ENCODE measurements around the gene VASH1. TPM values are rescaled to one million over a fixed set of nuclear protein-coding genes. Genes with fewer than 3 reads are reported as not detected.
"Not testable (repeated sequence)": the region's sequence is repeated elsewhere in the genome, so short reads cannot be mapped to it uniquely, and the experiment has no call there.

VASH1 gene
- polyA plus RNA-seq = 1 to 10 TPM in 2 of 3 donors, not detected in 1; 1.6 to 2.9 TPM

DNA sequence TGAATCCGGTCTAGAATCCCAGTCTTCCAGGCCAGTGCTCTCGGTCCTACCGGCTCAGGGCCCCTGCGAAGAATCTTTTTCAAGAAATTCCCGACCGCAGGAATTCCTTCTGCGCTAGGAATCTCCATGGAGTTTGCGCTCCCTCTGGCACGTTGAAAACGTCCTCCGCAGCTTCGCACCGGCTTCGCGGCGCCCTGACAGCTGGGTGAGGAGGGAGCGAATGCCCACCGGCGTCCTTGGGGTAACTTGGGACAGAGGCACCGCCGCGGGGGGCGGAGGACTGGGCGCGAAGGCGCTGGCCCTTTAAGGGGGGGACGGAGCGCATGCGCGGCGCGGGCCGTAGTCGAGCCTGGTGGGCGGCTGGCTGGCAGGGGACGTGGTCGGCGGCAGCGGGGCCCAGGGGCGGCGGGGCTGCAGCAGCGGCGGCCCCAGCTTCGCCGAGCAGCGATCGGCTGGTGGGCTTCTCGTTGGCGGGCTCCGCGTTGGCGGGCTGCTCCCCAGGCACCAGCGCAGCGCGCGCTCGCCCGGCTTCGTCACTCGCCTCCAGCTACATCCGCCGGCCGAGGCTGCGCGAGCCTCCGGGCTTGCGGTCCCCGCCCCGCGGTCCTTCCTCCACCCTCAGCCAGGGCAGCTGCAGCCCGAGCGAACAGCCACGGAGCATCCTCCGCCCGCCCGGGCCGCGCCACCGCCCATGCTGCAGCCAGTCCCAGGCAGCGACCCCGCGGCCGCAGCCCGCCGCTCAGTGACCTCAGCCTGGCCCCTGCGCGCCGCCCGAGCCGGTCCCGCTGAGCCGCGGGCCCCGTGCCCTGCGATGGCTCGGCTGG is at the start of gene VASH1:
VASH1 (plus strand) TSS at position 333 of the 824 bp plus-strand sequence. CDS start 1,354 bp downstream, outside the sequence.
- DNase-seq = peak; percentile 70 to 76 (median 76)
- Mint-ChIP-seq H3K27ac (peak within 1 kb of the TSS in 5 of 6 donors; percentile 40 to 81 (median 74)), H3K4me1 (peaks cover 5 to 16% of the 10 kb centered on the region in 2 donors), H3K27me3 (ENCODE audit: low read depth in 3 of 3) (peaks cover 6 to 16% (median 8%) of the 10 kb centered on the region in 3 donors), H3K36me3 (no peaks in the 10 kb centered on the region), H3K4me3 (peak within 1 kb of the TSS; percentile 83 to 89 (median 86)), H3K9me3 (no peaks in the 10 kb centered on the region)

DNA sequence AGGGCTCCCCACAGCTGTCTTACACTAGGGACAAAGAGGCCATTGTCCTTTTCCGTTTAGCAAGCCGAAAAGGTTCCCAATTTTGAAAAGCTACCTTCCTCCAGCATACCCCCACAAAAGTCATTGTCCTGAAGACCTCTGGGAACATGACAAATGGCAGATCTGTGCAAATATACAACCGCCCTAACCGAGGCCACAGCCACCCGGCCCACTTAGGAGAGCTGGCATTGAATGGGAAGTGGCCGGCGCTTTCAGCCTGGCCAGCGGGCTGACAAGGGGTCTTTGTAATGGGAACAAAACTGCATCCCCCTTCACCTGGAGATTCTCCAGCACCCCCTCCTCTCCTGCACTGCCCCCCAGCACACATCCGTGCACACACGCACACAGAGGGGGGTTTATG is 48.1 kb upstream of the VASH1 start:
- Mint-ChIP-seq H3K27me3 (ENCODE audit: low read depth in 3 of 3) (peaks cover 4 to 13% (median 6%) of the 10 kb centered on the region in 3 donors), H3K27ac (no peak overlapping the region)

DNA sequence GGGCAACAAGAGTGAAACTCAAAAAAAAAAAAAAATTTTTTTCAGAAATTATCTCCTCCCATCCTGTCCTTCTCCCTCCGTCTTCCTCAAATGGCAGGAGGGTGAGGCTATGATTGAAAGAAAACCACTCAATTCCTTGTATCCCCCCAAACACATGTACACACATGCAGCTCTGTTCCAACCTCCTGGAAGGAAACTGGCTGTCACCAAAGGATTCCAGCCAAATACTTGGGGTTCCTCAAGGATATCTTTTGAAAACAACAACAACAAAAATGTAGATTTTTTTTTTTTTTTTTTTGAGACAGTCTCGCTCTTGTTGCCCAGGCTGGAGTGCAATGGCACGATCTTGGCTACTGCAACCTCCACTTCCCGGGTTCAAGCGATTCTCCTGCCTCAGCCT is 46.8 kb upstream of the VASH1 start:
- no peak overlapping the region for H3K27ac Mint-ChIP-seq
- H3K27me3 Mint-ChIP-seq (ENCODE audit: low read depth in 3 of 3) = peaks cover 4 to 13% (median 6%) of the 10 kb centered on the region in 3 donors
- no peaks in the 10 kb centered on the region for H3K4me1 Mint-ChIP-seq
- no peaks in the 10 kb centered on the region for H3K36me3 Mint-ChIP-seq
- H3K9me3 Mint-ChIP-seq = no peaks in the 10 kb centered on the region
- no peak for DNase-seq
- H3K4me3 Mint-ChIP-seq = no peak overlapping the region

More for the DNA sequence above, 48.1 kb upstream of the VASH1 start:
- Mint-ChIP-seq H3K4me1 (no peaks in the 10 kb centered on the region), H3K9me3 (no peaks in the 10 kb centered on the region), H3K4me3 (no peak overlapping the region), H3K36me3 (no peaks in the 10 kb centered on the region)
- DNase-seq = no peak

DNA sequence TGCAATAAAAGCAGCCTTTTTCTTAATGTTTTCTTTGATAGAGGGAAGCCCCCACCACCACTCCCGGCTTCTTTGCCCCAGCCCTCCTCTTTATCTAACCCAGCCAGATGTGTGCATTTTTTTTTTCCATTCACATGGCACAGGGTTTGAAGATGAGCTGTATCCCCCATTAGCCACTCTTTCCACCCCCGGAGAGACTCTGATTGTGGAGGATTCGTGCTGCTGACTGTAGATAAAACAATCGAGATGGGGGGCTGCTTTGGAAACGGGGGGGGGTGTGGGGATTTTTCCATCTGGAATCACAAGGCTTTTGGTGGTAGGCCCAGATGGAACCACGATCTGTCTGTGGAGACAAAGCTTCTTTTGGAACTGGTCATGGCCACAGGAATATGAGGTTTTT is 46.2 kb upstream of the VASH1 start:
- peaks cover 4 to 13% (median 6%) of the 10 kb centered on the region in 3 donors for H3K27me3 Mint-ChIP-seq (ENCODE audit: low read depth in 3 of 3)
- no peak overlapping the region for H3K4me3 Mint-ChIP-seq
- no peak overlapping the region for H3K27ac Mint-ChIP-seq
- peaks cover 0 to under 1% of the 10 kb centered on the region in 2 donors for H3K4me1 Mint-ChIP-seq
- DNase-seq = no peak
- no peaks in the 10 kb centered on the region for H3K9me3 Mint-ChIP-seq
- no peaks in the 10 kb centered on the region for H3K36me3 Mint-ChIP-seq

DNA sequence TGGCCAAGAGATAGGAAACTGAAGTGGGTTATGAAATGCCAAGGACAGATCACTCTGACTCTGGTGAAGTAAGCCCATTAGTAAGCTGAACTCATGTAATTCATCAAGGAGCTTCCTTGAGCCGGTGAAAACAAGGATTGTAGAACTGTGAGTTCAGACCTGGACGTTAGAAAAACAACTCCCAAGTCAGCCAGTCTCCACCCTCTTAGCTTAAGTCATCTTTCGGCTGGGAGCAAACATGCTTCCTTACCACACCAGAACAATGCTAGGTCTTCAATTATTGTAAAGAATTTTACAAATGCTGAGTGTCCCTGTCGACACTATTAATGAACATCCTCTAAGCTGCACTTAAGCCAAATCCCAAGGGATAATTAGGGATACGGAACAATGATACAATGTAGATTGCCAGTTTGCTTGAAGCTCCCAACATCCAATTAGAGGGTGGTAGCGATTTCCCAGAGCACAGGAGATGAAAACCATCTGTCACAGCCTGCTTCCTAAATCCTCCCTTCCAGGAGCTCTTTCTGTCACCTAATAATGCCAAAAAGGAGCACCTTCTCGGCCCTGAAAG is 45.7 kb upstream of the VASH1 start:
- no peaks in the 10 kb centered on the region for H3K36me3 Mint-ChIP-seq

DNA sequence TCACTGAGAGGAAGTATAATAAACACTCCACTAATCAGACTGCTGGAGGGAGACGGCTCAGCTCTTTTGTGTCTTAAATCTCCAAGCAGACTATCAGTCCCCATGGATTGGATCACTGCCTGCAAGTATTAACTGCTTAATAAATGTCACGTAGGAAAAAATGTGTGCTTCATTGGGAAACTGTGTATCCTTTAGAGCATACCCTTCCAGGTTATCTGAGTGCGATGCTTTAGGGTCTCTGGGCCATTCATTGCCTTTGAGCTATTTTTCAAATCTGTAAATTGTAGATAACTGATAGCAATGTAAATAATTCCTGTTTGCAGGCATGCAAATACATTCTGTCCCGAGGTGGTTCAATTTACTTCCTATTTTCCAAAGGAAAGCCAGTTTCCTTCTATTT is 45.0 kb upstream of the VASH1 start:
- no peak for DNase-seq
- Mint-ChIP-seq H3K4me1 (peaks cover 0 to 6% of the 10 kb centered on the region in 2 donors), H3K4me3 (no peak overlapping the region), H3K27ac (no peak overlapping the region), H3K27me3 (ENCODE audit: low read depth in 3 of 3) (peaks cover 4 to 11% (median 6%) of the 10 kb centered on the region in 3 donors), H3K9me3 (no peaks in the 10 kb centered on the region), H3K36me3 (no peaks in the 10 kb centered on the region)

More for the DNA sequence above, 45.7 kb upstream of the VASH1 start:
- Mint-ChIP-seq H3K27me3 (ENCODE audit: low read depth in 3 of 3) (peaks cover 4 to 15% (median 6%) of the 10 kb centered on the region in 3 donors), H3K27ac (no peak overlapping the region), H3K9me3 (no peaks in the 10 kb centered on the region), H3K4me1 (peaks cover 0 to 5% of the 10 kb centered on the region in 2 donors), H3K4me3 (no peak overlapping the region)
- DNase-seq = no peak

DNA sequence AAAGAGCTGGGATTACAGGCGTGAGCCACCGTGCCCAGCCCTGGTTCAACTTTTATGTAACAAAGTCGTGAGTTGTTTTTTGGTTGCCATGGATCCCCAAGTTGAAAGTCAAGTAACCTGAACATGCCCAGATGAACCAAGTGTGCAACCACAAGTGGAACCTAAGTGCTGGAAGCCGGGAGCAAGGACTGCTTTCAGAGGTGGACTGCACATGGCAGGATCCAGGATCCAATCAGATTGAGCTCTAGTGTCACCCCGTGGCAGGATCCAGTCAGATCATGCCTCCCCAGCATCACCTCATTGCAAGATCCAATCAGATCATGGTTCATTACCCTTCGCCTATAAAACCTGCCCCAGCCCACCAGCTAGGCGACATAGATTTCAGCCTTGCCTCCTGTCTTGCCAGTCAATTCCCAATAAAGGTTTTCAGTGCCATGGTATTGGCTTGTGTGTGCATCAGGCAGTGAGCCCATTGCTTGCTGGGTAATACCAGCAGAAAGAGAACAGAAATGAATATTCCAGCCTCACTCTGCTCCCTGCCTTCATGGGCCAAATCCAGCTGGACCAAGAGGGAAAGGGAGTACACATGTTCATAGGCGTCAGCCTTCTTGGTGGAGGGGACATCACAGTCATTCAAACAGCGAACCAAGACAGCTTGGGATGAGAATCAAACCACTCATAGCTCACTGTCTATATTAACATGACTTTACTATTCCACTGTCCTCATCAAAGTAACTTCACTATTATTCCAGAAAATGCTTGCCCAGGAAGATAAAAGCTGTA is 43.6 kb upstream of the VASH1 start:
- H3K9me3 Mint-ChIP-seq = no peaks in the 10 kb centered on the region
- H3K36me3 Mint-ChIP-seq = no peaks in the 10 kb centered on the region
- peaks cover 6 to 9% (median 6%) of the 10 kb centered on the region in 3 donors for H3K27me3 Mint-ChIP-seq (ENCODE audit: low read depth in 3 of 3)
- no peak overlapping the region for H3K4me3 Mint-ChIP-seq
- peaks cover 0 to 6% of the 10 kb centered on the region in 2 donors for H3K4me1 Mint-ChIP-seq
- no peak for DNase-seq
- no peak overlapping the region for H3K27ac Mint-ChIP-seq

DNA sequence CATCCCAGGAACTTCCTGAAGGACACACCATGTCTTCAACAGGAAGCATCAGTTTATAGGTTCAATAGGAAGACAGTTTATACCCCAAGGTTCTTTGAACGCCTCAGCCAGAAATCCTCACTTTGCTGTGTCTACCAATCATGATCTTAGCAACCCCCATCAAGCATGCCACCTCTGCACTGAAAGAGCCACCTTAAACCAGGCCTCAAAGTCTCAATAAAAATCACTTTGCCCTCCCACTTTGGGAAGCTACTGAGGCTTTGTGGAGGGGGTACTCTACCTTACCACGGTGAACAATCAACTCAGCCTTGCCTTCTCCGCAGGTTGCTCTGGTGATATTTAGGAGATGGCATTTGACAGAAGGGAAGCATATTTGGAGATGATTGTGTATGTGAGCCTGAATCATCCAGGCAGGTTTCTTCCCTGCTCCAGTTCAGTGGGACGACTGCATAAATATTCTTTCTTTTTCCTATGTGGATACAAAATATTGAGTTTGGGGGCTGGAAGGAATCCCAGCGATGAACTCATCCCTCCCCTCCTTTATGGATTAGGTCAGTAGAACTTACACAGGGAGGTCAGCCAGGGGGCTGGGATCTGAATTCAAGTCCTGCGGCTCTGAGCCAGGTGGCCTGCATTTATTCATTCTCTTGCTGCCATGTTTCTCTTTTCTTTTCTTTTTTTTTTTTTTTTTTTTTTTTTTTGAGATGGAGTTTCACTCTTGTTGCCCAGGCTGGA is 42.8 kb upstream of the VASH1 start:
- Mint-ChIP-seq H3K27me3 (ENCODE audit: low read depth in 3 of 3) (peaks cover 6 to 9% (median 6%) of the 10 kb centered on the region in 3 donors), H3K36me3 (no peaks in the 10 kb centered on the region), H3K9me3 (no peaks in the 10 kb centered on the region), H3K4me1 (peaks cover 0 to 6% of the 10 kb centered on the region in 2 donors), H3K4me3 (no peak overlapping the region), H3K27ac (no peak overlapping the region)
- DNase-seq = no peak

DNA sequence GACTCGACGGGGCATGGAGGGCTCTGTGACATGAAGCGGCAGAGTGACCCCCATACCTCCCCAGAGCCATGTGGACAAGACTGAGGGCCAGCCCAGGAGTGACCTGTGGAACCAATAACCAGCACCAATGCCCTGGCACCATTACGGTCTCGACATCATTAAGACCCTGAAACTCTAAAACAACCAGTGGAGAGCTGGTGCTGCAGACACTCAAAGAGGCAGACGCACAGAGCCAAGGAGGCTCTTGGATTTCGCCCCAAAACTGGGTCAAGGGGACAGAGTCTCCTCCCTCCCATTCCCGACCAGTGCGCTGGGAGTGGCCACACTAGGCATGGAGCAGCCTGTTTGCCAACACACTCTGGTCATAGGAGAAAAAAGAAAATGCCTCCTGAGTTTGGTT is 41.6 kb upstream of the VASH1 start:
- H3K27ac Mint-ChIP-seq = no peak overlapping the region

DNA sequence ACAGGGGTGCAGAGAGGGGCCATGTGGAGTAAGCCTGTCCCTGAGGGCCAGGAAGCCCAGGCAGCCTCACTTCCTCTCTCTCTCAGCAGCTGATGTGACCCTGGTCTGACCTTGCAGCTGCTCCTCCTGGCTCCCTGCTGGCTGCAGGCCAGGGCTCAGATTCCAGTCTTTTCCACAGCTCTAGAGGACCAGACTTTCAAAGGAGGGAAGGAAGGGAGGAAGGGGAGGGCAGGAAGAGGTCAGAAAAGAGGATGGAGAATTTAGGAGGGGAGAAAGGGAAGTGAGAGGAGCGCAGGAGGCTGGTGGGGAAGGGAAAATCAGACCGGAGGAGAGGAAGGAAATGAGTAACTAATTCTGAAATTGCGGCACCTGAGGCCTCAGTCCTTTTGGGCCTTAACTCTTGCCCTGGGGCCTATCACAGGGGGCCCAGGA is 40.9 kb upstream of the VASH1 start:
- DNase-seq = no peak
- H3K27ac Mint-ChIP-seq = no peak overlapping the region
- H3K4me3 Mint-ChIP-seq = no peak overlapping the region
- H3K4me1 Mint-ChIP-seq = peaks cover 0 to 6% of the 10 kb centered on the region in 2 donors
- H3K9me3 Mint-ChIP-seq = no peaks in the 10 kb centered on the region
- H3K36me3 Mint-ChIP-seq = no peaks in the 10 kb centered on the region
- H3K27me3 Mint-ChIP-seq (ENCODE audit: low read depth in 3 of 3) = peaks cover 2 to 6% (median 6%) of the 10 kb centered on the region in 3 donors

More for the DNA sequence above, 41.6 kb upstream of the VASH1 start:
- Mint-ChIP-seq H3K27me3 (ENCODE audit: low read depth in 3 of 3) (peaks cover 2 to 6% (median 6%) of the 10 kb centered on the region in 3 donors), H3K9me3 (no peaks in the 10 kb centered on the region), H3K36me3 (no peaks in the 10 kb centered on the region), H3K4me1 (peaks cover 0 to 6% of the 10 kb centered on the region in 2 donors), H3K4me3 (no peak overlapping the region)
- no peak for DNase-seq

DNA sequence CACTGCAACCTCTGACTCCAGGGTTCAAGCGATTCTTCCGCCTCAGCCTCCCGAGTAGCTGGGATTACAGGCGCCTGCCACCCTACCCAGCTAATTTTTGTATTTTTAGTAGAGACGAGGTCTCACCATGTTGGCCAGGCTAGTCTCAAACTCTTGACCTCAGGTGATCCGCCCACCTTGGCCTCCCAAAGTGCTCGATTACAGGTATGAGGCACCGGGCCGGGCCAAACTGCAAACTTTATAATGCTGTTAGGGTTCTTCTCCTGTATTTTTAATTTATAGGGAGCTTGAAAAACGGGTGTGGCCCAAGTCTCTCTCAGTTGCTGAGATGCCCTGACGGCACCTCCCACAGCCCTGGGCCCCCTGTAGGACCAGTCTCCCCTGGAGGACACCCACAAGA is 39.8 kb upstream of the VASH1 start:
- H3K4me1 Mint-ChIP-seq; DNase-seq; H3K27ac Mint-ChIP-seq; H3K4me3 Mint-ChIP-seq; H3K27me3 Mint-ChIP-seq (ENCODE audit: low read depth in 3 of 3); H3K9me3 Mint-ChIP-seq; H3K36me3 Mint-ChIP-seq: not testable (repeated sequence)

DNA sequence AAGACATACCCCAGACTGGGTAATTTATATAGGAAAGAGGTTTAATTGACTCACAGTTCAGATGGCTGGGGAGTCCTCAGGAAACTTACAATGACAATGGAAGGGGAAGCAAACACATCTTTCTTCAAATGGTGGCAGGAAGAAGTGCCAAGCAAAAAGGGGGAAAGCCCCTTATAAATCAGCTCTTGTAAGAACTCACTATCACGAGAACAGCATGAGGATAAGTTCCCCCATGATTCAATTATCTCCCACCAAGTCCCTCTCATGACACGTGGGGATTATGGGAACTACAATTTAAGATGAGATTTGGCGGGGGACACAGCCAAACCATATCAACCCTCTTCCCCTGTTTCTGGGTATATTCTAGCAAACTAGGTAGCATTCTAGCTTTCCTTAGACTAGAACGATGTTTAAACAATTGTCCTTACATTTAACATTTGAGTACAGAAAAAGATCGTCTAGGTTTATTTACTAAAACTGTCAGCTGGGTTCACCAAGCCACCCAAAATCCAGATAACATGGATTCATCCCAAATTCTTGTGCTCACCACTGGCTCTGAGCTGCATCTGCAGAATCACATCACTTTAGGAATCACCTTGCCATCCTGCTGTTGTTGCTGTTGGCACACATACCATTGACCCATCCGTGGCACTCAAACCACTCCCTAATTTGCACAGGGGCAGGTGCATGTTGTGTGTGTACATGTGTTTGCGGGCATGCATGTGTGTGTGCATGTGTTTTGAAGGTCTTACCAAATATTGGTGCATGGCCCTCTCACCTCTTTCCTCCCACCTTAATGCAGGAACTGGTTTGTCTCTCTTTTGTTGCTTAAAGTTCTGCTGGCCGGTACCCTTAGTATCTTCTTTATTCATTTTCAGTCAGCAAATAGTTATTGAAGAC is 36.4 kb upstream of the VASH1 start:
- H3K27me3 Mint-ChIP-seq (ENCODE audit: low read depth in 3 of 3) = peaks cover 0 to 5% (median 2%) of the 10 kb centered on the region in 3 donors
- no peak overlapping the region for H3K27ac Mint-ChIP-seq
- H3K9me3 Mint-ChIP-seq = no peaks in the 10 kb centered on the region
- no peak overlapping the region for H3K4me3 Mint-ChIP-seq
- no peaks in the 10 kb centered on the region for H3K36me3 Mint-ChIP-seq
- DNase-seq = no peak
- peaks cover 0 to 6% of the 10 kb centered on the region in 2 donors for H3K4me1 Mint-ChIP-seq

Data from immature natural killer cell (primary cell).